ENCODE data around the gene COL19A1.
"Not testable (repeated sequence)": the region's sequence is repeated elsewhere in the genome, so short reads cannot be mapped to it uniquely, and the experiment has no call there.

The COL19A1 gene

DNA sequence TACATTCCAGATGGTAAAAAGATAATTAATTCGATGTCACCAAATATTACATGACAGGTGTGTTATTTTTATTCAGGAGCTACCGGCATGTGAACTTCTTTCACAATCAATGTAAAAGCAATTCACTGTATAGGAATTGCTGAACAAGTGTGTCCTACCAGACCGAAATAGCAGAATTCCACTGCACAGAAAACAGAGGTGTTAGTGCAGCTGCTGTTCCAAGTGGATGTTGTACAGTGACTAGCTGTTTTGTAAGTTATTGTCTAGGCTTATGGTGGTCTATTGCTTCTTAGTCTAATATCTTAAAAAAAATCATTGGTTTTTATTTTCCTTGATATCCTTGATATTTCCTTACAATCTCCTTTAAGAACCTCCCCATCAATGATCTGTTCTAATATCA, 107.4 kb downstream of the COL19A1 start:
- no peak for DNase-seq

DNA sequence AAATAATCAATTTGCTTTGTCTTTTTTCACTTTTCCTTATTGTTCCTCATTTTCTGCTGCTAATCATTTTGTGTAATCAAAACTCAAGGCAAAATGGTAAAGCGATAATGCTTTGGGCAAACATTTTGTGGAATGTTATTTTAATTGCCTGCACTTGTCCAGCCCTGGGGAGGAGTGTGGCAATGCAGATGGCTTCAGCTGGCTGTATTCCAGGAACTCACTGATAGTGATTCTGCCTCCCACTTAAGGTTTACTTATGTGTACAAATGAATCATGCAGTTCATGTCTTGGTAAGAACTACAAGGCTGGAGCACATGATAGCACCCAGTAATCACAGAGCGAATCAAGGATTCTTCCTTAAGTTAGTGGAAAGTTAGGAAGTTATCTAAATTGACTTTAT, 107.8 kb downstream of the COL19A1 start:
- no peak for DNase-seq

DNA sequence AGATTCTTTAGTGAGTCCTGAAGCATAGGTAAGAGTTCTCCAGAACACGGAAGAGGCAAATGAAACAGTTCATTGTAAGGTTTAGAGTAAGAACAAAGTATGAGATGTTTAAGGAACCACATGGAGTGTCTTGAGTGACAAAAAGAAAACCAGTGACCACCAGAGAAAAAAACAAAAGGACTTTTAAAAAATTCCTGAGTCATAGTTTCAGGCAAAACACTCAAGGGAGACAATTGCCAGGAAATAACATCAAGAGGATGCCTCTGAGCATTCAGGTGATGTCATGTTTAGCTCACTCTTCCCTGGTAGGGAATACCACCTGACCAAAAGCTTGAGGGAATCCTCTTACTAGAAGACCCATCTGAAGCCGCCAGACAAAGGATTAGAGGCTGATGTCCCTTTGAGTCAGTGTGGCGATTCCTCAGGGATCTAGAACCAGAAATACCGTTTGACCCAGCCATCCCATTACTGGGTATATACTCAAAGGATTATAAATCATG, 110.3 kb downstream of the COL19A1 start:
- no peak for DNase-seq

DNA sequence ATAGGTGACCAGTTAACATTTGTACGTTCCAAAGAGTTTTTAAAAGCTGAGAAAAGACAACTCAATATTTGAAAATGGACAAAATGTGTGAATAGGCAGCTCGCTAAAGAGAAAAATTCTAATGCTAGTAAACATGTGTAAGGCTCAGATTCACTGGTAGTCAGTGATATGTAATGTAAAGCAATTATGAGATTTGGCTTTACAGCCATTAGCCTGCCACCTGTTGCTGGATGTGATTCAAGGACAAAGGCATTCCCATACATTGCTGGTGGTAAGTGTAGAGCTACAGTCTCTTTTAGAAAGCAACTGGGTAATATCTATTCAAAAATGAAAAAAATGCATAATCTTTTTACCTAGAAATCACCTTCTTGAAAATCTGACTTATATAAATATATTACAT, 114.3 kb downstream of the COL19A1 start:
- no peak for DNase-seq

DNA sequence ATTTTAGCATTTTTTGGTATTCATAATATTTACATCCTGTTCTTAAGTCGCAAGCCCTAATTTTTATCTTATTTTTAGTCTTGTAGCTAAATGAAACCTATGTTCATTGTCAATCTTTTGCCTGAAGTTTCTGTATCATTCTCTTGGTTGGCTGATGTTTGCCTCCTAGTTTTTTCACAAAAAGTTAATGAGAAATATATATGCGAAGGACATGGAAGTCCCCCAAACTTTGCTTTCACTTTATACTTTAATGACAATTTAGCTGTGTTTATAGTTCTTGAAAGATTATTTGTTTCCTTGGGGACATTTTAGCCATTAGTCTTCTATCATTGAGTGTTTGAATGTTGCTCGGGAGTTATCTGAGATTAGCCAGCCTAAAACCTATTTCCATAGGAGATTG, 118.2 kb downstream of the COL19A1 start:
- no peak for DNase-seq

DNA sequence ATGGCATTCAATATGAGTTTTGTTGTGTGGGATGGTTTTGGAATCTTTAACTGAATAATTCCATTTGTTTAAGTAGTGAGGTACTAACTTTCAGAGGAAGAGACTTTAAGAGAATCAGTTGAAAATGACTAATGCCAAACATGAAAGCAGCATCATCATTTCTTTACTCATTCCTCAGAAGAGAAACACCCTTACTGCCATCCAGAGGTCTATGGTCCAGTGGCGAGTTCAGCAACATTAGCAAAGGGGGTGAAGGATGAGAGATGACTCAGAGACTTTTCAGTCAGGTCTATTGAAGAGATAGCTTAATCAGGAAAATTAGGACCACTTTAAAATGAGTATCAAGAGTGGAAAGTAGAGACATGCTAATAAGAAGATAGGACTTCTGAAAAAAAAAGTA, 118.8 kb downstream of the COL19A1 start:
- DNase-seq: no peak

DNA sequence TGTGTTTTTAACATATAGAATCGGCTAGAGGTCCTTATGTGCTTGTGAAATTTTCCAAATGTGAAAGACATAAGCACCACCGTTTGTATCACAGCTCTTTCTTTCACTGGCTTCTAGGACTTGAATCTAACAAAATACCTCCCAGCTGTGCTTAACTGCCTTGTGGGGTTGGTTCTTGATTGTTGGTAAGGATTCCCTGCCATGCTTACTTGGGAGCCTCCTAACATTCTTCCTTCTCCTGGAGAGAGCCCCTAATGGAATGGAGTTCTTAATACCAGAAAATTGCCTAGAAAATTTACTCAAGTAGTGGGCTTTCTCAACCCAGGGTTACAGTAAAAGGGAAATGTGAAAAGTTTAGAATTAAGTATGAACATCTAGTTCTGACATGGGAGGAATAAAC, 121.2 kb downstream of the COL19A1 start:
- DNase-seq: no peak

DNA sequence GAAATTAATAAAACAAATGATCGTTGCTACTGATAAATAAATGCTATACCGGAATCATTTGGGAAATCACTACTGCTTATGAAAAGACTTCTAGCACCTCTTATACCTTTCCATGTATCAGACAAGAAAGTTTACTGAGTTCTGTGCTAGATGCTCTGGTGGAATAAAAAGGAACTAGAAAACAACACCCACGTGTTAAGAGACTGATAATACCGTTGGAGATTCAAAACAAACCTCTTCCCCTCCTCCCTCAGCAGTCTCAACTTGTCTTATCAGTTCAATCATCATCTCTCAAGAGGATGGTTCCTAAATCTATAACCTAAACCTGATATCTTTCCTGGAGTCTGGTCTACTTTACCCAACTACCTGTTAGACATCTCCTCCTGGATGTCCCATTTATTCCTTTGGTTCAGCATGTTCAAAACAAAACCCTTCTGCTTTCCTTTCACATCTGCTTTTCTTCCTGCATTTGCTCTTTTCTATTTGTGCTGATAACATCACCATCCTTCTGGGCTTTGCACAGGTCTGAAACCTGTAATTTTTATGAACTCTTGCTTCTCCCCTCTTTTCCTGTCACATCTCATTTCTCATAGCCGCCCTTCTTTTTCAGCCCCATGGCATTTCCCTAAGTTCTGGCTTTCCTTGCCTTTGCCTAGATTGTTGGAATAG, 122.2 kb downstream of the COL19A1 start:
- no peak for DNase-seq

DNA sequence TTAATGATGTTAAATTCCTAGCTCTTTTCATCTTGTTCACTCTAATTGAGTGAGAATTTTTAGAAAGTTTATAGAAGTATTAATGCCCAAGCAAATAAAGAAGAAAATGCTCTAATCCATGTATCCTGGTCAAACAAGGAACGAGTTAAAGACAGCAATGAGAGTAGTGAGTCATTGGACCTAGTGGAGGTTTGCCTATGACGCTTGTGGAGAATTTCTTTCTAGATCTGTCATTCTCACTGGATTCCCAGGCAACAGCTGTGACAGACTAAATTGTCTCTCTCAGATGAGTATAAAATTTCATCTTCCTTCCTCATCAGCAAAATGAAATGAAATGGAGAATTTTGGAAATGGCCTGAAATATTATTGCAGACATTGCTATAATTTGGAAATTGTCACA, 127.9 kb downstream of the COL19A1 start:
- no peak for DNase-seq

DNA sequence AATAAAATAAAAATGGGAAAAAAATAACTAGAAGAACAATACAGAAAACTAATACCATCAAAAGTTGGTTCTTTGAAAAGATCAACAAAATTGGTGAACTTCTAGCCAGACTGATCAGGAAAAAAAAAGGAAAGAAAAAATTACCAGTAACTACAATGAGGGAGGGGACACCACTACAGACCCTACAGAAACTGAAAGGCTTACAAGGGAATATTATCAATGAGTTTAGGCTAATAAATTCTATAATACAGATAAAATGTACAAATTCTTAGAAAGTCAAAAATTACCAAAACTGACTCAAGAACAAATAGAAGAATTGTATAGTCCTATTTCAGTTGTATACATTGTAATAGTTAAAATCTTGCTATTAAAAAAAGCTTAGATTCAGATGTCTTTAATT, 141.8 kb downstream of the COL19A1 start:
- no peak for DNase-seq

DNA sequence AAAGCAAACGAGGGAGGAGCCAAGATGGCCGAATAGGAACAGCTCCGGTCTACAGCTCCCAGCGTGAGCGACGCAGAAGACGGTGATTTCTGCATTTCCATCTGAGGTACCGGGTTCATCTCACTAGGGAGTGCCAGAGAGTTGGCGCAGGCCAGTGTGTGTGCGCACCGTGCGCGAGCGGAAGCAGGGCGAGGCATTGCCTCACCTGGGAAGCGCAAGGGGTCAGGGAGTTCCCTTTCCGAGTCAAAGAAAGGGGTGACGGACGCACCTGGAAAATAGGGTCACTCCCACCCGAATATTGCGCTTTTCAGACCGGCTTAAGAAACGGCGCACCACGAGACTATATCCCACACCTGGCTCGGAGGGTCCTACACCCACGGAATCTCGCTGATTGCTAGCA, 144.0 kb downstream of the COL19A1 start:
- DNase-seq: not testable (repeated sequence)

DNA sequence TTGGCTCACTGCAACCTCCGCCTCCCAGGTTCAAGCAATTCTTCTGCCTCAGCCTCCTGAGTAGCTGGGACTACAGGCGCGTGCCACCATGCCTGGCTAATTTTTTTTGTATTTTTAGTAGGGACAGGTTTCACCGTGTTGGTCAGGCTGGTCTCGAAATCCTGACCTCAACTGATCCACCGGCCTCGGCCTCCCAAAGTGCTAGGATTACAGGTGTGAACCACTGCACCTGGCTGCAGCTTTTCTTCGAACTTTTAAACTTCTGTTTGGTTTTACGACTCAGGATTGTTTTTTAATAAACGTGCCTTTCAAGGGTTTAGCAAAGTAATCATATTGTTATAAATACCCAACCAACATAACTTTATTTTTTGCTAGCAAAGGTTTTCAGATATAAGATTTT, 156.8 kb downstream of the COL19A1 start:
- DNase-seq: not testable (repeated sequence)

DNA sequence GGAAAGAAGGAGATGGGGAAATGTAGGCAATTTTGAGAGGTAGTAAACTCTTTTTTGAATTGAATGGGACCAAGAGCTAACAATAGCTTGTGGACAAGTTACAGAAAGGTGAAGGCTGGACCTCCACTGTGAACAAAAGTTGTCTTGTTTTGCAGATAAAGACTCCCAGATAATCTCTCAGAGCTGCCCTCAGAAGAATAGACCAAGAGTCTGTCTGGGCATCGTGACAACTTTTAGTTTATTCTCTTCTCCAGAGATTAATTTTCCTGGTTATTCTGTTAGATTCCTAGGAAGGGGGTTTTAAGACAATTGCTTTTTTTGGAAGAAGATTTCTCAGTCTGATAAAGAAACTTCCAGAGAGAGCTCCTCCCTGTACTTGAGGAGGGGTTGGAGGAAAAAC, 161.9 kb downstream of the COL19A1 start:
- no peak for DNase-seq

DNA sequence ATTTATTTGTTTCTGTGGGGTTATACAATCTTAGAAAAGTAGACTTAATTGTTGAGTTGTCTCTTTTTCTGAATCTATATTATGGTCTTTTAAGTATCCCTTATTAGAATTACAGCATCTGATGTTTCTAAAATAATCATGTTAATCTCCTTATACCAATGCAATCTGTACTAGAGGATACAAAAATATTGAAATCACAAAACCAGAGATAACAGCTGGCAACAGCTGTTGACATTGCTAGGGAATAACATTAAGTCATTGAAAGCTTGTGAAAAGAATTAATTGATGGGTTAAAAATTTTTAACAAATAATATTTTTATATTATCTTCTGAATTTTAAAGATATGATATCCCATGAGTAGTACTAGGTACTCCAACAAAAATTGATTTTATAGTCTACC, 162.6 kb downstream of the COL19A1 start:
- no peak for DNase-seq

DNA sequence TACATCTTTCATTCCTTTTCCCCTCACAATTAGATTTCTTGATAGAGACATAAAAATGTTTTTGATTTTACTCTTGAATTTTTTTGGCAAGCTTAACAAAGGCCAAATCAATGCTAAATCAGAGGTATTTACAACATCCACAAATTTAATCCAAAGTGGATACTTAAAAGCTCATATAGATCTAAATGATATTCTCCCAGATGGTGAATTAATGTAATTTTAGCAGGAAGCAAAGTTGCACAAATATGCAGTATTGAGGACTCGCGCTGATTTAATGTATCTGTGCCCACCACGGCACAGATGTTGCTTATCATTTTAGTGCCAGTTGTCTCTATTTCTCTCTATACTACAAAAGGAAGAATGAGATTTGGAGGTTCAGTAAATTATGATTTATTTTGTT, 167.4 kb downstream of the COL19A1 start:
- DNase-seq: no peak

DNA sequence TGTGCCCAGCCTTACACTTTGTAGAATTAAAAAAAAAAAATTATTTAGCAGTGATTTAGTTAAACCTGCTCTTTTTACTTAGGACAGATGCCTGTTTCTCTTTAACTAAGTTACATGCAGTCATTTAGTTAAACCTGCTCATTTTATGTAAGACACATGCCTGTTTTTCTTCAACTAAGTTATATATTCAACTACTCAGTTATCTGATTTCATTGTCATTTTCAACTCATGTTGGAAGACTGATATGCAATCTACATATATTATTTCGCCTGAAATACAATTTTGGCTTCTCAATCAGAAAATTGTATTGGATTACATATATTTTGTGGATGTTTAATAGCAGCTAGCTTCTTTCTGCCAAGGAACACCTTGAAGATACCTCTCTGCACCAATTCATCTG, 171.1 kb downstream of the COL19A1 start:
- no peak for DNase-seq

DNA sequence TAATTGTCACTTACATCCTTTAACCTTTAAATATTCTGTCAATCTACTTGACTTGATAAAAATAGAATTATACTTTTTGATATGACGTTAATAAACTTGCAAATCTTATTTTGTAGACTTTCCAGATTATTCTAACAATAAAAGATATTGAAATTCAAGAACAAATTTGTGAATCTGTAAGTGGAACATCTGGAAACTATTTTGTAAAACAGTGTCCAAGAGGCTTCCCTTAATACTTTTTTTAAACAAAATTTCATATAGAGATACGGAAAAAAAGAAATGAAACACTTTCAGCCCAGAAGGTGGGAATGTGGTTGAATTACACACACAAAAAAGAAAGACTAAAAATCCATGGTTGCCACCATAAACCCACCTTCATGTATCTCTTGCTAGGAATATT, 174.4 kb downstream of the COL19A1 start:
- DNase-seq: no peak

DNA sequence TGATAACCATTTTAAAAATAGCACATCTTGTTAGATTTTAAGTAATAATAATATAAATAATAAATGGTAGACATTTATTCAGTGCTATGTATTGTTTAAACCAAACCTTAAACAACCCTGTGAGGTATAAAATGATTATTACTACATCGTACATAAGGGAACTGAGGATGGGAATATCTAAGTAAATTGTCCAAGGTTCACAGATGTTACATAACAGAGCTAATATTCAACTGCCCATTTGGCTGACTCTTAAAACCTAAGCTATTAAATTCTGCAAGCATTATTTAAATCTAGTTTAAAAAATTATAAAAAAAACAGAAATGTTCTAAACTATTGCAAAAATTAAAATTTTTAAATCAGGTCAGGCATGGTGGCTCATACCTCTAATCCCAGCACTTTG, 175.1 kb downstream of the COL19A1 start:
- DNase-seq: no peak

DNA sequence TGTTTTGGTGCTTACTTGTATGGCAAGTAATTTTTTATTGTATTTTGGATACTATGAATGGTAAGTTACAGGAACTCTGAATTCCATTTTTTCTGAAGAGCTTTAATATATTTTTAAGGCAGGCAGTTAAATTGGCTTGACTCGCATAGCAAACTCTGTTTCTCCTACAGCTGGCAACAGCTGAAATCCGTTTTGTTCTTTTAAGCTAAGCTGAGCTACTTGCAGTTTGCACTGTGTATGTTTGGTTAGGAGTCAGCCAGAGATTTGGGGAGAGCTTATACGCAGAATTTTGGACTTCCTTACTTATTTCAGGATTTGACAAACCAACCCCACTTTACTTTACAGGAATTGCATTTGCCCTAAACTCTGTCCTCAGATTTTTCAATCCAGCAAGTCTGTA, 179.1 kb downstream of the COL19A1 start:
- no peak for DNase-seq

DNA sequence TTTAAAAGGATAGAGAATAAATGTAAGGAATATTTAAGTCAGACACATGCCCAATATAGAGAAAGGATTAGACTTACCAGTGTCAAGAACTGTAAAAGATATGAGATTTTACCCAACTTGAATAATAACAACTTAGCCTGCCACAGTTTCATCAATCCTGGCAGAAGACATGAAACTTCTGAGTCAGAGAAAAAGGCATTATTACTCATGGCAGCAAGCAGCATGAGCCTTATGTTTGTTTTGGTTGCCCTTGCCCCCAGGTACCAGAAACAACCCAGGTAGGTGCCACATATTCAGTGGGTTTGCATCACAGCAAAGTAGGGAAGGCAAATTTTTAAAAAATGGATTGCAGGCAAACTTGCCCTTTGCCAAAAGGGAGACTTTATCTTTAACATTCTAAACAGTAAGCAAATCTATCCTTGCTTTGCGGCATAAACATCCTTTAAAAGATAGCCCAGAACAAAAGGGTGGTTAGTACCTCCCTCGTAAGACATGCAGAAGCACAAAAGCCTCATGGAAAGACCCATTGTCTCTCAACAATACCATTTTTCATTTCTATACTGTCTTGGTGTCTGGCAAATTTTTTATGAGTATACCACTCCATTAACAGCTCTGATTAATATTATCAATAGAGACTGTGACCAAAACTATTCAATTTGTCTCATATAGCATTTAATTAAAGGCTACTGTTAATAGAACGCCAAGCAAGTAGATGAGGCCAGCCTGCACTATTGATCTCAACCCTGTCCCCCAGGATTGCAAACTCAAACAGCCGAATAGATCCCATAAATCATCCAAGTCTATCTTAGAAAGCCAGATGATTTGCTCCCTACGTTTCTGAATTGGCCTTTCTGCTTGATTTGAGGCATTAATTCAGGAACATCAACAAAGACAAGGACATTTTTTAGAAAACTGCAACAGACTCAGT, 185.1 kb downstream of the COL19A1 start:
- no peak for DNase-seq

DNA sequence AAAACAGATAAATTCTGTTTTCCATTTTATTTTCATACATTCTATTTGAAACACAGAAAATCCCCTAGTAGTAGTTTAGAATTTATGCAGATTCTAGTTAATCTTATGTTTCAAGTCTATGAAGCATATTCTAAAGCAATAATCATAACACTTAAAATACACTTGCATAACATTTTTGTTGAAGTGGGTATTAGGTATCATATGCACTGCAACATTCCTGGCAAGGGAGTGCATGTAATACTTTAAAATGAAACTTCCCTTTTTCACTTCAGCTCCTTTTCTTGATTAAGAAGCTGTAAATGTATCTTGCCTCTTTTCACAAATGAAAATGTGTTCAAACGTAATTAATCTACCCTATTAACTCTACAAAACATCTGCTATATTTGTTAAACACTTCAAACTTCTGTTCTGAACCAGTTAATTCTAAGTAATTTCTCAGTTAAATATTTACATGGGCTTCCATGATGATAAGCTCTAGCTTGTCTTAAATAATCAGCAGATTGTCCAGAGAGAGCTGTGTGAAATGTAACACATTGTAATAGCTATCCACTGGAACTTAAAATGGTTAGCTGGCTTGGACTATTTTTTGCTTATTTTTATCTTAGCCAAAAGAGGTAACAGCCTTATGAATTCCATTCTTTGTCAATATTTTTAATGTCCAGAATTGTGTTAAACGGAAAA, 192.8 kb downstream of the COL19A1 start:
- DNase-seq: no peak

DNA sequence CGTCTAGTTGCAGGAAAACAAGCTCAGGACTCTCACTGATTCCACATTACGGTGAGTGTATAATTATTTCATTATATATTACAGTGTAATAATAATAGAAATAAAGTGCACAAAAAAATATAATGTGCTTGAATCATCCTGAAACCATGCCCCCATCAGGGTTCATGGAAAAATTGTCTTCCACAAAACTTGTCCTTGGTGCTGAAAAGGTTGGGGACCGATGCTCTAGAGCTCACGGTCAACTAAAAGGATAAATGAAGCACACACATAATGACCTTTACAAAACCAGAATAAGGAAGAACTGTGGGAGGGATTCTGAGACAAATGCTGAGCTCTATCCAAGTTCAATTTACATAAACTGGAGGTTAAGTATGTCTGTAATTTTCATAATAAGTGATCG, 194.3 kb downstream of the COL19A1 start:
- DNase-seq: no peak

DNA sequence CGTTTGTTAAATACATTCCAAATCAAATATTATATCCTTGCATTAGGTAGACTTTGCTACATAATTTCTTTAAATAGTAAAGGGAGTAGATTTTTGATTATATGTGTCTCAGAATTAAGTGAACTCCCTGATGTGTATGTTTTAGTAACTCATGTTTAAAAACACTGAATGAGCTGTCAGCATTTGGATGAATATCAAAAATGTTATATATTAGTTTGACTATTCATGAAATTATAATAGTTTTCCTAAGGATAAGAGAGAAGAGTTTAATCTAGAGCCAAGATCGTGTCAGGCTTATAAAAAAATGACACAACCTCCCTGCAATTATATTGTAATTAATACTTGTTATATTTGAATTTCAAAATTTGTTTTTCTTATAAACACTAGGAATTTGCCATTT, 195.2 kb downstream of the COL19A1 start:
- no peak for DNase-seq

DNA sequence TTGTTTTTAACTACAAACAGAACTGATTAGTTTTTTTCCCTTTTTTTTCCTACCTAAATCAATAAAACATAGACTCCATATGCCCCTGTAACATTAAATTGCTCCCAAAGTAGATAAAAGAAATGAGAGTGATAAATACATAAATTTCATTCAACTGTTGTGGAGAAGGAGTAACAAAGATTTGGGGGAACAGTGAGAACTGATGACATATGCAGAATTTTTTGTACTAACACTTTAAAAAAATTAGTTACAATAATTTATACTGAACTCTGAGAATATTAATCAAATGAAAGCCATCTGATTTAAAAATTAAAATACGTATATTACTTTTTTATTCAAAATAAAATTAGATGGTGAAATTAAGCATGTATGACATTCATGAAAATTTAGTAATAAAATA, 195.7 kb downstream of the COL19A1 start:
- DNase-seq: no peak

Measured in cortex of kidney (tissue), 1 donor.